K562 (cell line): ENCODE data around the gene EVC. TPM values are rescaled to one million over a fixed set of nuclear protein-coding genes. Genes with fewer than 3 reads are reported as not detected.

ENCODE experiments used
- ATAC-seq: fragments of 200-7000 bp; cut with Tn5 transposase; 3 replicates; pipeline ENCODE4 v1.9.1; 2020; ENCODE audit warnings: moderate library complexity
- BruUV-seq: library from RNA; stranded (reverse); fragments of 400-500 nt; replicated peaks from 2 replicates; lab custom pipeline; 2021; lab: Mats Ljungman, UMichigan
- CTCF ChIA-PET: fragments of 300-600 bp; formaldehyde crosslinking; extraction: SDS; loops from one replicate; lab custom pipeline; 2021; ENCODE audit warnings: low intra/inter-chr PET ratio; lab: Yijun Ruan, JAX
- POLR2A ChIA-PET: fragments of 300-600, 350-650 bp; sonication (Branson Sonifier 250); formaldehyde crosslinking; extraction: SDS; loops from one replicate; lab custom pipeline; 2021; ENCODE audit warnings: antibody characterized with exemption, inconsistent platforms; lab: Yijun Ruan, JAX
- DNase-seq, 4 experiments: peaks; one replicate each; pipeline versions ENCODE4 v3.0.0 to v3.0.0-alpha.2; 2011 to 2018; ENCODE audit warnings: low spot score in 3 of 4, mixed read lengths in 3 of 4; ENCODE audit errors: extremely low read depth in 1 of 4
- FAIRE-seq: peaks from 2 replicates; lab custom pipeline; 2011; peaks lifted over from hg19 to GRCh38; lab: Jason Lieb, UNC
- H2AFZ ChIP-seq: 2 replicates; pipeline ENCODE4 v1.6.0; 2011; ENCODE audit warnings: low read depth, low read length, control low read depth, inconsistent platforms
- H3K27ac ChIP-seq: fragments of 200-600 bp; 3 replicates; pipeline ENCODE4 v1.8.0; 2011; ENCODE audit warnings: low read depth, mild to moderate bottlenecking, control low read depth, inconsistent platforms, low read length, moderate library complexity, mixed read lengths; ENCODE audit errors: extremely low read depth
- H3K27me3 ChIP-seq, 2 experiments: fragments of 300-600 bp in 1 of 2; 2 replicates in 1 of 2; 3 replicates in 1 of 2; pipeline versions ENCODE4 v1.6.0 to v1.8.0; 2011; ENCODE audit warnings: inconsistent platforms in 2 of 2, low read length in 2 of 2, mild to moderate bottlenecking in 1 of 2, mixed read lengths in 1 of 2, moderate library complexity in 1 of 2; ENCODE audit not compliant: control insufficient read depth in 2 of 2, insufficient read depth in 2 of 2
- H3K36me3 ChIP-seq: fragments of 300-600 bp; 3 replicates; pipeline ENCODE4 v1.8.0; 2011; ENCODE audit warnings: mild to moderate bottlenecking, low read length, inconsistent platforms; ENCODE audit not compliant: control insufficient read depth, insufficient read depth
- H3K4me1 ChIP-seq, 2 experiments: fragments of 200-600 bp in 1 of 2; replicated peaks in 1 of 2; 2 replicates in 1 of 2; 3 replicates in 1 of 2; pipeline versions ENCODE4 v1.5.1 to v1.8.0; 2011; ENCODE audit warnings: inconsistent platforms in 2 of 2, low read length in 2 of 2, mild to moderate bottlenecking in 1 of 2, mixed read lengths in 1 of 2, moderate library complexity in 1 of 2; ENCODE audit not compliant: control insufficient read depth in 2 of 2, insufficient read depth in 2 of 2
- H3K4me2 ChIP-seq: 2 replicates; pipeline ENCODE4 v1.6.1; 2011; ENCODE audit warnings: low read length, control low read depth, inconsistent platforms, mixed read lengths; ENCODE audit not compliant: insufficient read depth
- H3K4me3 ChIP-seq: fragments of 200-600 bp; sonication (generic), shearing (Covaris generic); 2 replicates; pipeline ENCODE4 v1.5.1; 2016; ENCODE audit warnings: control low read depth, inconsistent platforms
- H3K79me2 ChIP-seq: fragments of 200-600 bp; 3 replicates; pipeline ENCODE4 v1.8.0; 2011; ENCODE audit warnings: low read length, inconsistent platforms; ENCODE audit not compliant: control insufficient read depth, insufficient read depth
- H3K9ac ChIP-seq, 2 experiments: 2 replicates each; pipeline versions ENCODE4 v1.6.0 to v1.6.1; 2011; ENCODE audit warnings: low read depth in 2 of 2, low read length in 2 of 2, control low read depth in 1 of 2, inconsistent platforms in 1 of 2, mild to moderate bottlenecking in 1 of 2, mixed read lengths in 1 of 2; ENCODE audit not compliant: insufficient read depth in 1 of 2
- H3K9me1 ChIP-seq: one replicate; pipeline ENCODE4 v1.6.0; 2011; ENCODE audit warnings: inconsistent platforms, mild to moderate bottlenecking, low read length, moderate library complexity; ENCODE audit not compliant: control insufficient read depth, insufficient read depth
- H3K9me3 ChIP-seq: replicated peaks from 2 replicates; pipeline ENCODE4 v1.5.1; 2011; ENCODE audit warnings: low read depth, low read length, inconsistent platforms; ENCODE audit not compliant: control insufficient read depth, insufficient read depth
- H4K20me1 ChIP-seq: replicated peaks from 2 replicates; pipeline ENCODE4 v1.6.1; 2011; ENCODE audit warnings: low read length, inconsistent platforms, mixed read lengths; ENCODE audit not compliant: control insufficient read depth, insufficient read depth
- ELF4 ChIP-seq: fragments of 450-650 bp; formaldehyde crosslinking; IDR thresholded peaks from 2 replicates; pipeline ENCODE4 v1.4.0; 2022; ENCODE audit warnings: missing genetic modification characterization
- GABPB2 ChIP-seq: fragments of 250-450 bp; sonication (Bioruptor Pico); conservative IDR thresholded peaks from 2 replicates; pipeline ENCODE4 v1.5.1; 2021; ENCODE audit warnings: mild to moderate bottlenecking
- MTA1 ChIP-seq: fragments of 450-650 bp; IDR thresholded peaks from 2 replicates; pipeline ENCODE4 v1.6.1; 2017; ENCODE audit warnings: borderline replicate concordance
- NR2C2 ChIP-seq, 2 experiments: fragments of 200-800 bp in 1 of 2; sonication (Bioruptor generic) in 1 of 2; sonication (generic) in 1 of 2; formaldehyde crosslinking in 1 of 2; IDR thresholded peaks; 2 replicates each; pipeline versions ENCODE4 v1.6.1 to v1.8.0; 2016 to 2022; ENCODE audit warnings: mild to moderate bottlenecking in 1 of 2, missing compliant biosample characterization in 1 of 2, missing genetic modification characterization in 1 of 2, missing genetic modification reagents in 1 of 2
- SMAD2 ChIP-seq: fragments of 150-350 bp; IDR thresholded peaks from 2 replicates; pipeline ENCODE4 v1.6.1; 2014; ENCODE audit warnings: low read depth, mild to moderate bottlenecking, low read length
- ZNF232 ChIP-seq: sonication (generic); formaldehyde crosslinking; IDR thresholded peaks from 2 replicates; pipeline ENCODE4 v1.8.0; 2022; ENCODE audit warnings: mild to moderate bottlenecking, missing genetic modification reagents
- WGBS: fragments of 100-300 bp; shearing (Covaris generic); methylation state at CpG from one replicate; pipeline ENCODE4 v1.1.6; 2016; ENCODE audit warnings: low coverage, mixed read lengths; ENCODE audit not compliant: insufficient coverage; ENCODE audit errors: missing lambda C conversion rate; 5-methylcytosine and 5-hydroxymethylcytosine counted together
- in situ Hi-C: fragments of 300-500 bp; cut with MboI; formaldehyde crosslinking; loops from 4 replicates; pipeline ENCODE4 v1.15.0; 2018; ENCODE audit warnings: inconsistent platforms, mixed read lengths
- intact Hi-C: fragments of 100-400 bp; cut with micrococcal nuclease; formaldehyde crosslinking; loops from 2 replicates; pipeline ENCODE4 v1.14.2; 2022
- polyA plus RNA-seq, 8 experiments: library from polyadenylated mRNA; depleted of rRNA in 4 of 8; stranded (reverse) in 5 of 8; unstranded in 3 of 8; fragments of >200 nt; fragmentation: Nextera tagmentation in 2 of 8; fragmentation: Illumina TruSeq in 1 of 8; extraction: Ambion mirVana in 2 of 8; extraction: Trizol in 1 of 8; gene quantifications; 2 replicates each; pipeline versions ENCODE4 v1.2.1 to v1.2.3, GENCODE V29; 2011 to 2014; ENCODE audit warnings: inconsistent platforms in 1 of 8, missing spikeins in 1 of 8
- total RNA-seq, 7 experiments: library from RNA; depleted of rRNA in 6 of 7; stranded (reverse); fragments of >200 nt in 6 of 7; fragmentation: Illumina TruSeq in 2 of 7; extraction: Trizol in 2 of 7; gene quantifications; 2 replicates each; pipeline versions ENCODE4 v1.2.1 to v1.2.3, GENCODE V29; 2011 to 2021; ENCODE audit warnings: low replicate concordance in 1 of 7
- TF ChIP-seq, protein P1 (sequence below): fragments of 450-650 bp; IDR thresholded peaks from 2 replicates; pipeline ENCODE4 v1.6.1; 2016; ENCODE audit warnings: borderline replicate concordance
- TF ChIP-seq, protein P2 (sequence below): sonication (generic); IDR thresholded peaks from 2 replicates; pipeline ENCODE4 v1.6.1; 2016

Gene EVC
- total and polyA plus RNA-seq, 9 of the 15 experiments (the other 6 are each of a cell fraction or from before 2014, with no cell fraction given) = 0.03 to 3.2 (median 1.1) TPM

DNA sequence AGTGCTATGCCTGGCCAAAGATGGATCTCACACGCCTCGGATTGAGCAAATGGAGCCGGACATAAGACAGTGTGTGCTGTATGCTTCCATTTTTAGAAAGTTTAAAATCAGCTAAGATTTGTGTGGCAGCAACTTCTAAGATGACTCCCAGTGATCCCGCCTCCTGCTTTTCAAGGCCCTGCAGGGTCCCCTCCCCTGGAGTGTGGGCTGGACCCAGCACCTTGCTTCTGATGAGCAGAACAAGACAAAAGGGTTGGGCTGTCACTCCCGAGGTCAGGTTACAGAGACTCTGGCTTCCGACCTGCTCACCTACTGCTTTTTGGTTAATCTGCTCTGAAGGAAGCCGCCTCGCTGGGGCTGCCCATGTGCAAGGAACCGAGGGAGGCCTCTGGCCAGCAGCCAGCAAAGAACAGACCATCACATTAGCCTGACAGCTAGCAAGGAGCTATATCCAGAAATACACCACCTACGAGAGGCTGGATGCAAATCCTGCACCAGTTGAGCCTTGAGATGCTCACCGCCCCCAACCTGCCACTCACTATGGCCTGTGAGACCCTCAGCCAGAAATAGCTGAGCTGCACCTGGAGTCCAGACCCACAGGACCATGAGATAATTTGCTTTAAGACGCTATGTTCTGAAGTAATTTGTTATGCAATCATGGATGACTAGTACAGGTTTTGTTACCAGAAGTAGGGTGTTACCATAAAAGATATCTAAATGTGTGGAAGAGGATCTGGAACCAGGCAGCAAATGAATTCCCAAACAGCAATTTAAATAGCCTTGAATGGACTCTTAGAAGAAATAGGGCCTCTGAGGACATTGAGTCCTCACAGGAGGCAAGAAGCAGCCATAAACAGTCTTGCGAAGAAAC is 134.3 kb downstream of the EVC start:
- in situ Hi-C loops = no loop called here
- Histone ChIP-seq H3K4me3 (no peak overlapping the region), H3K27me3 (peaks cover 9 to 34% of the 10 kb centered on the region in 2 experiments; a peak in 4 of 5 replicates)
- no peak for FAIRE-seq
- no peak for TF ChIP-seq GABPB2
- no peak for TF ChIP-seq MTA1
- TF ChIP-seq, protein P1, sequence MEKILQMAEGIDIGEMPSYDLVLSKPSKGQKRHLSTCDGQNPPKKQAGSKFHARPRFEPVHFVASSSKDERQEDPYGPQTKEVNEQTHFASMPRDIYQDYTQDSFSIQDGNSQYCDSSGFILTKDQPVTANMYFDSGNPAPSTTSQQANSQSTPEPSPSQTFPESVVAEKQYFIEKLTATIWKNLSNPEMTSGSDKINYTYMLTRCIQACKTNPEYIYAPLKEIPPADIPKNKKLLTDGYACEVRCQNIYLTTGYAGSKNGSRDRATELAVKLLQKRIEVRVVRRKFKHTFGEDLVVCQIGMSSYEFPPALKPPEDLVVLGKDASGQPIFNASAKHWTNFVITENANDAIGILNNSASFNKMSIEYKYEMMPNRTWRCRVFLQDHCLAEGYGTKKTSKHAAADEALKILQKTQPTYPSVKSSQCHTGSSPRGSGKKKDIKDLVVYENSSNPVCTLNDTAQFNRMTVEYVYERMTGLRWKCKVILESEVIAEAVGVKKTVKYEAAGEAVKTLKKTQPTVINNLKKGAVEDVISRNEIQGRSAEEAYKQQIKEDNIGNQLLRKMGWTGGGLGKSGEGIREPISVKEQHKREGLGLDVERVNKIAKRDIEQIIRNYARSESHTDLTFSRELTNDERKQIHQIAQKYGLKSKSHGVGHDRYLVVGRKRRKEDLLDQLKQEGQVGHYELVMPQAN = no peak
- TF ChIP-seq NR2C2 (CRISPR knock-in tag; IDR thresholded peaks at IDR 0.05) = no peak
- no peak for TF ChIP-seq NR2C2 (tag; IDR thresholded peaks at IDR 0.05)
- no peak for TF ChIP-seq ELF4 (CRISPR knock-in tag)
- TF ChIP-seq SMAD2 = no peak
- TF ChIP-seq, protein P2, sequence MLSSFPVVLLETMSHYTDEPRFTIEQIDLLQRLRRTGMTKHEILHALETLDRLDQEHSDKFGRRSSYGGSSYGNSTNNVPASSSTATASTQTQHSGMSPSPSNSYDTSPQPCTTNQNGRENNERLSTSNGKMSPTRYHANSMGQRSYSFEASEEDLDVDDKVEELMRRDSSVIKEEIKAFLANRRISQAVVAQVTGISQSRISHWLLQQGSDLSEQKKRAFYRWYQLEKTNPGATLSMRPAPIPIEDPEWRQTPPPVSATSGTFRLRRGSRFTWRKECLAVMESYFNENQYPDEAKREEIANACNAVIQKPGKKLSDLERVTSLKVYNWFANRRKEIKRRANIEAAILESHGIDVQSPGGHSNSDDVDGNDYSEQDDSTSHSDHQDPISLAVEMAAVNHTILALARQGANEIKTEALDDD = no peak
- no peak for TF ChIP-seq ZNF232 (CRISPR knock-in tag)
- TF ChIP-seq, all 486 proteins: peak for 0
- POLR2A ChIA-PET = interaction anchor here (1.1 kb wide), 1 partner anchor 25 kb away, joined by 3 read pairs; no protein-coding TSS in a partner anchor
- BruUV-seq = no TSS peak
- no peaks in the 10 kb centered on the region for H3K9me1 ChIP-seq
- no peaks in the 10 kb centered on the region for H3K4me1 ChIP-seq
- CTCF ChIA-PET = interaction anchor here (0.6 kb wide), 1 partner anchor 912 kb away, joined by 3 read pairs; no protein-coding TSS in a partner anchor
- no peaks in the 10 kb centered on the region for H3K36me3 ChIP-seq
- DNase-seq = no peak
- no peak overlapping the region for H3K9ac ChIP-seq
- 4% methylated on average over 13 of the region's 13 CpGs for WGBS
- H2AFZ ChIP-seq = no peak overlapping the region
- ATAC-seq = no peak
- no peaks in the 10 kb centered on the region for H3K9me3 ChIP-seq
- no peak overlapping the region for H3K27ac ChIP-seq
- H3K79me2 ChIP-seq = no peaks in the 10 kb centered on the region
- intact Hi-C loops = no loop called here
- H3K4me2 ChIP-seq = no peak overlapping the region
- H4K20me1 ChIP-seq = 0 out of 2 replicates have a peak, but pooled peaks cover 4% of the 10 kb centered on the region
